Measurements from ENCODE around the gene MDN1.

The MDN1 gene

DNA sequence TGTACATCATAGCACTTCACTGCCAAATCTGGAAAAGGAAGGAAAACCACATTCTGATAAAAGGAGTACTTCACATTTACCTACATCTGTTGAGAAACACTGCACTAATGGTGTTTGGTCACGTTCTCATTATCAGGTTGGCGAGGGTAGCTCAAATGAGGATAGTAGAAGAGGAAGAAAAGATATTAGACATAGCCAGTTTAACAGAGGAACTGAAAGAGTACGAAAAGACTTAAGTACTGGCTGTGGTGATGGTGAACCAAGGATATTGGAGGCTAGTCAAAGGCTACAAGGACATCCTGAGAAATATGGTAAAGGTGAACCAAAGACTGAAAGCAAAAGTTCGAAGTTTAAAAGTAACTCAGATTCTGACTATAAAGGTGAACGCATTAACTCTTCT is 42.7 kb upstream of the MDN1 start:
- Histone ChIP-seq H3K27ac (ENCODE audit: low read length, poor library complexity, severe bottlenecking) (no peak overlapping the region), H3K4me3 (ENCODE audit: insufficient read depth in 1 of 2, low read depth in 1 of 2, low read length in 2 of 2) (no peak overlapping the region), H4K8ac (ENCODE audit: low read length) (no peak overlapping the region), H3K18ac (ENCODE audit: low read depth in 1 of 2, low read length in 2 of 2) (no peak overlapping the region), H3K79me1 (replicated peaks; ENCODE audit: low read length, poor library complexity, severe bottlenecking) (peaks cover 12% of the 10 kb centered on the region), H3K27me3 (ENCODE audit: control insufficient read depth in 1 of 2, insufficient read depth in 1 of 2, low read length in 2 of 2) (no peaks in the 10 kb centered on the region), H3K9me3 (ENCODE audit: control insufficient read depth, low read length) (no peaks in the 10 kb centered on the region), H3K23ac (ENCODE audit: low read length in 2 of 2) (no peak overlapping the region), H2BK120ac (ENCODE audit: low read depth, low read length) (no peak overlapping the region), H3K4me1 (ENCODE audit: control insufficient read depth, insufficient read depth, low read depth, low read length) (no peaks in the 10 kb centered on the region), H2AFZ (ENCODE audit: low read depth, low read length) (no peak overlapping the region), H3K4ac (ENCODE audit: low read depth in 1 of 2, low read length in 2 of 2) (no peak overlapping the region), H2BK12ac (ENCODE audit: low read length in 2 of 2) (no peak overlapping the region), H3K14ac (ENCODE audit: low read length in 2 of 2) (no peak overlapping the region), H3K36me3 (ENCODE audit: control insufficient read depth in 1 of 2, insufficient read depth in 2 of 2, low read depth in 1 of 2, low read length in 2 of 2) (peaks cover 23 to 83% of the 10 kb centered on the region in 2 experiments), H4K91ac (ENCODE audit: low read length) (no peak overlapping the region), H2BK15ac (ENCODE audit: low read depth, poor library complexity, severe bottlenecking) (no peak overlapping the region), H3K9ac (ENCODE audit: low read length) (no peak overlapping the region), H2BK5ac (ENCODE audit: low read depth, low read length, poor library complexity, severe bottlenecking) (no peak overlapping the region), H2AK5ac (ENCODE audit: low read length, severe bottlenecking) (no peak overlapping the region), H3K4me2 (ENCODE audit: low read length, poor library complexity, severe bottlenecking) (no peak overlapping the region)
- DNase-seq = no peak
- 99% methylated on average over 5 of the region's 5 CpGs for WGBS

DNA sequence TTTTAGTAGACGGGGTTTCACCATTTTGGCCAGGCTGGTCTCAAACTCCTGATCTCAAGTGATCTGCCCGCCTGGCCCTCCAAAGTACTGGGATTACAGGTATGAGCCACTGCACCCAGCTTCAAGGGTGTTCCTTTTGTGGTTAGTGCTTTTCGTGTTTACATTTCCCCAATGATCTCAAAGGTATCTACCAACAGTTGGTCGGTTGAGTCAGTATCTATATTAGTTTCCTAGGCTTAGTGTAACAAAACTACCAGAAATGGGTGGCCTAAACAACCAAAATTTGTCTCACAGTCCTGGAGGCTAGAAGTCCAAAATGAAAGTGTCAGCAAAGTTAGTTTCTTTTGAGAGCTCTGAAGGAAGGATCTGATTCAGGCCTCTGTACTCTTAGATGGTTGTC is 40.1 kb upstream of the MDN1 start:
- Histone ChIP-seq H2BK120ac (ENCODE audit: low read depth, low read length) (no peak overlapping the region), H3K4ac (ENCODE audit: low read depth in 1 of 2, low read length in 2 of 2) (no peak overlapping the region), H3K4me2 (ENCODE audit: low read length, poor library complexity, severe bottlenecking) (no peak overlapping the region), H3K79me1 (replicated peaks; ENCODE audit: low read length, poor library complexity, severe bottlenecking) (peaks cover 17% of the 10 kb centered on the region), H3K14ac (ENCODE audit: low read length in 2 of 2) (no peak overlapping the region), H2AFZ (ENCODE audit: low read depth, low read length) (no peak overlapping the region), H3K27me3 (ENCODE audit: control insufficient read depth in 1 of 2, insufficient read depth in 1 of 2, low read length in 2 of 2) (no peaks in the 10 kb centered on the region), H4K91ac (ENCODE audit: low read length) (no peak overlapping the region), H3K4me1 (ENCODE audit: control insufficient read depth, insufficient read depth, low read depth, low read length) (no peaks in the 10 kb centered on the region), H3K23ac (ENCODE audit: low read length in 2 of 2) (no peak overlapping the region), H3K36me3 (ENCODE audit: control insufficient read depth in 1 of 2, insufficient read depth in 2 of 2, low read depth in 1 of 2, low read length in 2 of 2) (peaks cover 27 to 85% of the 10 kb centered on the region in 2 experiments), H2BK5ac (ENCODE audit: low read depth, low read length, poor library complexity, severe bottlenecking) (no peak overlapping the region), H3K27ac (ENCODE audit: low read length, poor library complexity, severe bottlenecking) (no peak overlapping the region), H2BK12ac (ENCODE audit: low read length in 2 of 2) (no peak overlapping the region), H3K18ac (ENCODE audit: low read depth in 1 of 2, low read length in 2 of 2) (no peak overlapping the region), H3K9ac (ENCODE audit: low read length) (no peak overlapping the region), H2BK15ac (ENCODE audit: low read depth, poor library complexity, severe bottlenecking) (no peak overlapping the region), H4K8ac (ENCODE audit: low read length) (no peak overlapping the region), H2AK5ac (ENCODE audit: low read length, severe bottlenecking) (no peak overlapping the region), H3K9me3 (ENCODE audit: control insufficient read depth, low read length) (no peaks in the 10 kb centered on the region), H3K4me3 (ENCODE audit: insufficient read depth in 1 of 2, low read depth in 1 of 2, low read length in 2 of 2) (no peak overlapping the region)
- DNase-seq = no peak
- over 99% methylated on average over 4 of the region's 4 CpGs for WGBS

DNA sequence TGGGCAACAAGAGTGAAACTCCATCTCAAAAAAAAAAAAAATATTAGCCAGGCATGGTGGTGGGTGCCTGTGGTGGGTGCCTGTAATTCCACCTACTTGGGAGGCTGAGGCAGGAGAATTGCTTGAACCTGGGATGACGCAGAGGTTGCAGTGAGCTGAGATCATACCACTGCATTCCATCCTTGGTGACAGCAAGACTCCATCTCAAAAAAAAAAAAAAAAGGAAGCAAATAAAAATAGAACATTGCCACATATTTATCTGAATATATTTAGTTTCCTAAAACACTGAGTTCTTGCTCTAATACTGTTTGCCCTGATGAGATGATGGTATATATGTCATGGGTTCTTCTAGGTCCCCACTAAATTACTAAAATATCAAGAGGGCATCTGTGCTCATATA is 38.4 kb upstream of the MDN1 start:
- Histone ChIP-seq H3K9me3 (ENCODE audit: control insufficient read depth, low read length) (no peaks in the 10 kb centered on the region), H3K27ac (ENCODE audit: low read length, poor library complexity, severe bottlenecking) (no peak overlapping the region), H3K23ac (ENCODE audit: low read length in 2 of 2) (no peak overlapping the region), H3K14ac (ENCODE audit: low read length in 2 of 2) (no peak overlapping the region), H2AK5ac (ENCODE audit: low read length, severe bottlenecking) (no peak overlapping the region), H2BK12ac (ENCODE audit: low read length in 2 of 2) (no peak overlapping the region), H3K27me3 (ENCODE audit: control insufficient read depth in 1 of 2, insufficient read depth in 1 of 2, low read length in 2 of 2) (no peaks in the 10 kb centered on the region), H3K4me1 (ENCODE audit: control insufficient read depth, insufficient read depth, low read depth, low read length) (no peaks in the 10 kb centered on the region), H3K18ac (ENCODE audit: low read depth in 1 of 2, low read length in 2 of 2) (no peak overlapping the region), H2BK15ac (ENCODE audit: low read depth, poor library complexity, severe bottlenecking) (no peak overlapping the region), H2BK120ac (ENCODE audit: low read depth, low read length) (no peak overlapping the region), H3K4ac (ENCODE audit: low read depth in 1 of 2, low read length in 2 of 2) (no peak overlapping the region), H3K4me3 (ENCODE audit: insufficient read depth in 1 of 2, low read depth in 1 of 2, low read length in 2 of 2) (no peak overlapping the region), H3K4me2 (ENCODE audit: low read length, poor library complexity, severe bottlenecking) (no peak overlapping the region), H4K8ac (ENCODE audit: low read length) (no peak overlapping the region), H3K79me1 (replicated peaks; ENCODE audit: low read length, poor library complexity, severe bottlenecking) (peaks cover 14% of the 10 kb centered on the region), H2BK5ac (ENCODE audit: low read depth, low read length, poor library complexity, severe bottlenecking) (no peak overlapping the region), H4K91ac (ENCODE audit: low read length) (no peak overlapping the region), H3K36me3 (ENCODE audit: control insufficient read depth in 1 of 2, insufficient read depth in 2 of 2, low read depth in 1 of 2, low read length in 2 of 2) (peaks cover 33 to 86% of the 10 kb centered on the region in 2 experiments), H3K9ac (ENCODE audit: low read length) (no peak overlapping the region), H2AFZ (ENCODE audit: low read depth, low read length) (no peak overlapping the region)
- WGBS = no CpG with 5 or more reads among the region's 1 CpG
- no peak for DNase-seq

DNA sequence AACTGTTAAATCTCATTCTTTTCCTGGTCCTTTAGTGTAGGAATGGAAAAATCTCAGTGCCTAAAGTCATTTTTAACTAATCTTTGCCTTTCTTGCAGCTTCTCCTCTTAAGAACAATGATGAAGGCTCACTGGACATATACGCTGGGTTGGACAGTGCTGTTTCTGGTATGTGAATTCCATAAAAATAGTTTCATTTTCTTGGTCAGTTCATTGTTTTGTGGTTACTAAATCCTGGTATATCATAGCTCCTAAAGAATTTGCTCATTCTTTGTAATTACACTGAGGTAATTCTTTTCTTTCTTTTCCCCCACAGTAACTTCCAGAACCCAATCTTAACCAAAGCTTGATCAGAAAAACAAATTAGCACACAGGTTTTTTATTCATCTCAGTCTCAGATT is 33.5 kb upstream of the MDN1 start:
- Histone ChIP-seq H3K14ac (ENCODE audit: low read length in 2 of 2) (no peak overlapping the region), H3K4ac (ENCODE audit: low read depth in 1 of 2, low read length in 2 of 2) (no peak overlapping the region), H3K18ac (ENCODE audit: low read depth in 1 of 2, low read length in 2 of 2) (no peak overlapping the region), H2AK5ac (ENCODE audit: low read length, severe bottlenecking) (no peak overlapping the region), H2BK5ac (ENCODE audit: low read depth, low read length, poor library complexity, severe bottlenecking) (no peak overlapping the region), H3K27ac (ENCODE audit: low read length, poor library complexity, severe bottlenecking) (peak overlapping the region; percentile 72), H3K23ac (ENCODE audit: low read length in 2 of 2) (no peak overlapping the region), H3K4me3 (ENCODE audit: insufficient read depth in 1 of 2, low read depth in 1 of 2, low read length in 2 of 2) (no peak overlapping the region), H3K9ac (ENCODE audit: low read length) (no peak overlapping the region), H2AFZ (ENCODE audit: low read depth, low read length) (no peak overlapping the region), H3K36me3 (ENCODE audit: control insufficient read depth in 1 of 2, insufficient read depth in 2 of 2, low read depth in 1 of 2, low read length in 2 of 2) (peaks cover 27 to 72% of the 10 kb centered on the region in 2 experiments), H3K27me3 (ENCODE audit: control insufficient read depth in 1 of 2, insufficient read depth in 1 of 2, low read length in 2 of 2) (no peaks in the 10 kb centered on the region), H2BK120ac (ENCODE audit: low read depth, low read length) (no peak overlapping the region), H3K79me1 (replicated peaks; ENCODE audit: low read length, poor library complexity, severe bottlenecking) (peaks cover 12% of the 10 kb centered on the region), H4K91ac (ENCODE audit: low read length) (no peak overlapping the region), H2BK12ac (ENCODE audit: low read length in 2 of 2) (no peak overlapping the region), H3K4me1 (ENCODE audit: control insufficient read depth, insufficient read depth, low read depth, low read length) (peaks cover 4% of the 10 kb centered on the region), H3K4me2 (ENCODE audit: low read length, poor library complexity, severe bottlenecking) (no peak overlapping the region), H2BK15ac (ENCODE audit: low read depth, poor library complexity, severe bottlenecking) (no peak overlapping the region), H4K8ac (ENCODE audit: low read length) (no peak overlapping the region), H3K9me3 (ENCODE audit: control insufficient read depth, low read length) (no peaks in the 10 kb centered on the region)
- DNase-seq = peak; percentile 14
- no CpG with 5 or more reads among the region's 1 CpG for WGBS
